Glomerular endothelial cell (primary cell): ENCODE measurements around the gene MELTF. TPM values are rescaled to one million over a fixed set of nuclear protein-coding genes. Genes with fewer than 3 reads are reported as not detected.

Experiments
- DNase-seq: peaks from one replicate; pipeline ENCODE4 v3.0.0-alpha.2; 2011; ENCODE audit warnings: low read depth, low spot score; ENCODE audit errors: extremely low read depth
- total RNA-seq: library from RNA; depleted of rRNA; stranded (reverse); fragments of >200 nt; gene quantifications from 2 replicates; pipeline ENCODE4 v1.2.3, GENCODE V29; 2015

The MELTF gene
- total RNA-seq, 1 donor from 2014 or later, result 5.7 TPM

DNA sequence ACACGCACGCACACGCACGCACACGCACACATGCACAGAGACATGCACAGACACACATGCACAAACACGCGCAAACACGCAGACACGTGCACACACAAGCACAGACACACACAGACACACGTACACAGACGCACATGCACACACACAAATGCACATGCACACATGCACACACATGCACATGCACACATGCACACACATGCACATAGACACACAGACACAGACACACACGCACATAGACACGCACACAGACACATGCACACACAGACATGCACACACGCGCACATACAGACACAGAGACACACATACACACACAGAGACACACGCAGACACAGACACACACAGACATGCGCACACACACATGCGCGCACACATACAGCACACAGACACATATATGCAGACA is 34.6 kb downstream of the MELTF start:
- DNase-seq, result no peak

DNA sequence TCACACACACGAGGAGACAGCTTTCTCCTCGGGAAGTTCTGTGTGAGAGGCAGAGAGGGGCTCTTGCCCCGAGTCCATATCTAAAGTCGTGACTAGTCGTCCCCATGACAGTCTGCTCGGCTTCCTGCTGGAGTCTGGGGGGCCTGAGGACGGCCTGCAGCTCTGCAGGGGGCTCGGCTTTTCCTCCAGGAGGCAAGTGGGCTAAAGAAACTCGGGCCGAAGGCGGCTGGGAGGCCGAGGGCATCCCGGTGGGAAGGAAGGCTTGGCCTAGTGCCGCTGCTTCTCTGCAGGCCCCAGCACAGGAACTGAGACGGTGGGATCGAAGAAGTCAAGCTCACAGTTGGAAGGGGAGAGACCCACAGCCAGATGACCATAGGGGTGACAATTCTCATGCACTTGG is 35.6 kb downstream of the MELTF start:
- no peak for DNase-seq

GRCh38 chr3:196992461-196993065 is 37.1 kb downstream of the MELTF start:
- no peak for DNase-seq

DNA sequence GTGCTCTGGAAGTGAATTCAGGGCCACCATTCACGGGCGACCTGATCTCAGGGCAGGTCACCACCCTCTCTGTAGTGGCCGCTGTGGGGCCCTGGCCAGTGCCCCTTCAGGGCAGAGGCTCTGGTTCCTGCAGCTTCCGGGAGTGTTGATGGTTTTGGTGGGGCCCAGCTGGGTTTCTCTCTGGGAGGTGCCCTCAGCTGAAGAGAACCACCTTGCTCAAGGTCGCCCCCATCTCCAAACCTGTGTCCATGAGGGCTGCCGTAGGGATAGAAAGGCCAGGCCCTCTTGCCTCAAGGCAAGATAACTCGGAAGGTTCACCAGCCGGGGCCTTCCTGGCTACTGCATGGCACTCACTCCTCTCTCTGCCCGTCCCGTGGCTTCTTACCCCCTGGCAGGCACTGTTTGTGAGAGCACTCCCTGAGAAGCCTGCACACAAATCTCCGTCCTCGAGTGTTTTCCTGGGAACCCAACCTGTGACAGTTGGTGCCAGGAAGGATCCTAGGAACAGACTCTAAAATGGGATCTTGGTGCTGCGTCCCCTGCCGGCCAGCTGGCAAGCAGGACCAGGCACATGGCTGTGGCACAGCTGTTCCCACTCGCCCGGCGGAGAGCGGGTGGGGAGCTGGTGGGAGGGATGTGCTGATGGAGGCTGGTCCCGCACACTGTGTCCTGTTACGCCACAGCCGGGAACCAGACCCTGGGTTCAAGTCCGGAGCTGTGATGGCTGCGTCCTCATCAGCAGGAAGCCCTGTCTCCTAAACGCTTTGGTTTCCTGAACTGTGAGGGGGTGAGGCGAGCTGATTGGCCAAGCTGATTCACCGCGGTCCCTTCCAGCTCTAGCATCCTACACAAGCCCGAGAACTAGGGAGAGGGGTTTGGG is 37.8 kb downstream of the MELTF start:
- DNase-seq, result no peak

DNA sequence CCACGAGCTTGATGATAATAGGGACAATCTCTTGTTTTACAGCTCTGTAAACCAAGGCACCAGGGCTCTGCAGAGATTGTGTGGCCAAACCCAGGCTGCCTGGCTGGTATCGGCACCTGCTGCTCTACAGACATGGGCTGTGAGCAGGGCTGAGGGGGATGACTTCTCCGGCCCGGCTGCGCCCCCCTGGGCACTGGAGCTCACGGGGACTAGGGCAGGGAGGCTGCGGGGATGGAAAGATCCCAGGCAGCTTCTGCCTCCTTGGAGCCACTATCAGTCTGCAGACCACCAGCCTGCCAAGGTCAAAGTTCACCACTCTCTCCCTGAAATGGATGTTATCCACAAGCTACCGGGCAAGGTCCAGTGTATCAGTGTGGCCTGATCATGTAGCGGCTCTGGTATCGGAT is 39.0 kb downstream of the MELTF start:
- DNase-seq, result no peak

- no peak for DNase-seq
Measured at GRCh38 chr3:196989721-196990262, 39.8 kb downstream of the MELTF start.

DNA sequence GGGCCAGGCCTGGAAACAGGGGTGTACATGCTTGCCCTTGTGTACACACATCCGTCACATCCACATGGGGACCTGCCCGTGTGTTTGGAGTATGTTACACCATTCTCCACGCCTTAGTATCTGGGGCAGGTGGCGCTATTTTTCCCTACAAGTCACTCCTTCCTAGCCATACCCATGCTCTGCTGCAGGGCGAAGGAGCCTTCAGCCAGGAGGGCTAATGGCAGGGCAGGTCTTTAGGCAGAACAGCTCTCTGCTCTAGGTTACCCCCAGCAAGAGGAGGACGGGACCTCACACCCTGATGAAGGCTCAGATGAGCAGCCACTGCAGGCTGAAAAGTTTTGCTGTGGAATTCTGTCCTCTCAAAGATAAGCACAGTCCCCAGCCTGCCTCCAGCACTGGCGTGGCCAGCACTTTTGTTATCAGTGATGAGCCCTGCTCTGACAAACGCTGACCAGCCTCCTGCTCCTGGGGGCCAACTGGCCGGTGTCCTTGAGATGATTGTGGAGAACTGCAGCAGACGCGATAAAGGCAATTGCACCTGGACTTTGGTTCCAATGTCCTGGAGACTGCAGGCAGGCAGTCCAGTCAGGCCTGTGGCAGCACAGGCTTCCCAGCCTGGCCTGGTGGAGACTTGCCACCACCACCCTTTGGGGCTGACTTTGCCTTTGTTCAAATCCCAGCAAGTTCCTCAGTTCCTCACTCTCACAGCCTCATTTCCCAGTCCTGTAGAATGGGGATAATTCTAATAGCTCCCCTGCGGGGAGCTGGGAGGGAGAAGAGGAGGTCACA is 41.2 kb downstream of the MELTF start:
- DNase-seq, result no peak

- no peak for DNase-seq
Measured at GRCh38 chr3:196987022-196987421, 42.6 kb downstream of the MELTF start.

DNA sequence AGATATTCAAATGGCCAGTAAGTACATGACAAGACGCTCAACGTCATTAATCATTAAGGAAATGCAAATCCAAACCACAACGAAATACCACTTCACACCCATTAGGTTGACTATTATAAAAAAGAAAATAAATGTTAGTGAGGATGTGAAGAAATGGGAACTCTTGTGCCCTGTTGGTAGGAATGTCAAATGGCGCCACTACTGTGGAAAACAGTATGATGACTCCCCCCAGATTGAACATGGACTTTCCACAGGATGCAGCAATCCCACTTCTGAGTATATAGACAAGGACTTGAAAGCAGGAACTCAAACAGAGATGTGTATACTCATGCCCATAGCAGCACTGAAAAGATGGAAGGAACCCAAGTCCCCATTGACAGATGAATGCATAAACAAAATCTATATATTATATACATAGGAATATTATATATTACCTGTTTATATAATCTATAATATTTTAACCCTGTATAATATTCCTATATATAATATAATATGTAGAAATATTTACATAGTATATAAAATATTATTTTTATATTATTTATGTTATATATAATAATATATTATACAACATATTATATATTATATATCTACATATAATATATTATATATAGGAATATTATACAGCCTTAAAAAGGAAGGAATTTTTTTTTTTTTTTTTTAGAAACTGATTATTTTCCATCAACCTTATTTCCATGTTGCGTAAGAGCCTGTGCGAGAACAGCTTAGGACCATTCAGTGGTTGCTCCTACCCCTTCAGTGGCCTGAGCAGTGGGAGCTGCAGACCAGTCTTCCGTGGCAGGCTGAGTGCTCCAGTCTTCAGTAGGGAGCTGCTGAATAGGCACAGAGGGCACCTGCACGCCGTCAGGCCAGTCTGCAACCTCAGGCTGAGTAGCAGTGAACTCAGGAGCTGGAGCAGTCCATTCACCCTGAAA is 43.4 kb downstream of the MELTF start:
- DNase-seq, result no peak

DNA sequence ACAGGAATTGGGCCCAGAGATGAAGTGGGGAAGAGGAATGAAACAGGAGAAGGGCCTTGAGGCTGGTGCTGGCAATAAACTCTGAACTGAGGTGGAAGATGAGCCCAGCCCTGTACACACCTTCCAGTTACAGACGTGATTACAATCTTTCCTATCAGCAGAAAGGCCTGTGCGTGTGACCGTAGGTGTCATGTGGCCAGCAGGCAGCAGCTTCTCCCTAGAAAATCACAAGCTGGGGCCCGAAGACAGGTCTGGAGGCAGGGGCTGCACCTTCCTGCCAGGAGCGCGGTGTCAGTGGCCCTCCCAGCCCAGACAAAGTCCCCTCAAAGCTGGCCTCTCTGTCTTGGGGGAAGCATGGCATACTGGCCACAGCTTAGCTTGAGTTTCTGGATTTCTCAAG is 44.3 kb downstream of the MELTF start:
- DNase-seq, result no peak

- no peak for DNase-seq
Measured at GRCh38 chr3:196983186-196983585, 46.4 kb downstream of the MELTF start.

DNA sequence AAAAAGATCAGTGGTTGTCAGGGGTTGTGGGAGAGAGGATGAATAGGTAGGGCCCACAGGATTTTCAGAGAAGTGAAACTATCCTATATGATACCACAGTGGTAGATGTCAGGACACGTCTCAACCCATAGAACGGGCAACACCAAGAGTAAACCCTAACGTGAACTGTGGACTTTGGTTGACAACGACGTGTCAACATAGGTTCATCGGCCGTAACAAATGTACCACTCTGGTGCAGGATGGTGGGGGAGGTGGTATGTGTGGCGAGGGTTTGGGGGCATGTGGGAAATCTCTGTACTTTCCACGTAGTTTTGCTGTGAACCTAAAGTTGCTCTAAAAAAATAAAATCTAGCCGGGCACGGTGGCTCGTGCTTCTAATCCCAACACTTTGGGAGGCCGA is 48.0 kb downstream of the MELTF start:
- no peak for DNase-seq

DNA sequence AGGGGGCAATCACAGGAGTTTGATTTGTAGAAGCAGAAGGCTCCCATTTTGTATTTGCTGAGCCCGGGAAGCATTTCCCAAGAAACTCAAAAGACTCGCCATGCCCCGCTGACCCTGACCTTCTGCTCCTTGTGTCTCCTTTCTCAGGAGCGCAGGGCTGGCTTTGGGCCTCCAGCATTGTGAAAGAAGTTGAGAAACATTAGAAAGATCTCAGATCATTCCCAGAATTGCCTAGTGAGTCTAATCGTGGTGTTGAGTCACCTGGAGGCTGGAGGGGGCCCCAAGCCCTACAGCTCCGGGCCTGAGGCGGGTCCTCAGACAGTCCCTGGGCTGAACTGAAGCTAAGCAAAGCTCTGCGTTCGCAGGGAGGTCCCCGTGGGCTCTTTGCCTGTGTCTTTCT is 50.1 kb downstream of the MELTF start:
- DNase-seq, result no peak

DNA sequence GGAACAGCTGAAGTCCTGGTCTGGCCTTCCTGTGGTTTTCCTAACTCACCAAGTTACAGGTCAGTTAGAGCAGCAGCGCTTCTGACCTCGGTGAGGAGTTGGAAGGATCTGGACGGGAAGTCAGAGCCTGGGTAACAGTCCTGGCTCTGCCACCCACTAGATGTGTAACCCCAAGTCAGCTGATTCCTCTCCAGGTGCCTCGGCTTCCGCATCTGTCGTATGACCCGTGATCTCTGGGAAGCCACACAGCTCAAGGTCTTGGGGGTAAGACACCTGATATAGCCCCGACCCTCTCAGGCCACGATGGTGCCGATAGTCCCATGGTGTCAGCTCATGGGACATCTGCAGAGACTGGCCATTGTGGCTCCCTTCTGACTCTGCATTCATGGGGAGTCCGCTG is 52.7 kb downstream of the MELTF start:
- no peak for DNase-seq

GRCh38 chr3:196975349-196975748 is 54.3 kb downstream of the MELTF start:
- DNase-seq, result no peak

- DNase-seq, result no peak
Measured at GRCh38 chr3:196974661-196975060, 55.0 kb downstream of the MELTF start.

GRCh38 chr3:196971094-196971698 is 58.4 kb downstream of the MELTF start:
- no peak for DNase-seq

DNA sequence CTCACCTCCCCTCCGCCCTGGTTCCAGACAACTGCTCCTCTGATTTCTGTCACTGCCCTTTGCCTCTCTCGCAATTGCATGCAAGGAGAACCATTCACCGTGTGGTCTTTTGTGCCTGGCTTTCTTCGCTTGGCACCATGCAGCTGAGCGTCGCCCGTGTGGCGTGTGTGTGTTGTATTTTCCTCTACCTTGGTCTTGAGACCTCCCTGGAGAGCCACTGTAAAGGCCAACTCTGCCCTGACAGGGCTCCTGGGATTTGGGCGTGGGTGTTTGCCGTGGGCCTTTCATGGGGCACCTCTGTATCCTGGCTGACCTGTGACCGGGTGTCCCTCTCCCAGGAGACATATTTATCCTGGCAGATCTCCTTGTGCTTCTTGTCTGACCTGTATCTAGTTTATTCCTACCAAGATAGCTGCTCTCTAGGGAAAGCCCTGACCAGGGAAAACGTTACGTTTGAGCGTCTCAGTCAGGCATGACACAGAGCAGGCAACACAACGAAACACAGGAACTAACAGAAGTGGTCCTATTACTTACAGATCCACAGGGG is 59.0 kb downstream of the MELTF start:
- DNase-seq, result no peak
